IPS-18c (cell line): Measurements from ENCODE around the gene MEN1.
"Not testable (repeated sequence)": the region's sequence is repeated elsewhere in the genome, so short reads cannot be mapped to it uniquely, and the experiment has no call there.

Experiments
- H3K4me3 ChIP-seq: 2 replicates; pipeline ENCODE4 v1.7.0; 2013; ENCODE audit warnings: low read depth, mild to moderate bottlenecking, low read length, moderate library complexity; ENCODE audit not compliant: insufficient read depth
- H3K9me3 ChIP-seq: one replicate; pipeline ENCODE4 v1.6.1; 2013; ENCODE audit warnings: mild to moderate bottlenecking, low read length, moderate library complexity; ENCODE audit not compliant: control insufficient read depth, insufficient read depth

MEN1 gene

GRCh38 chr11:64848826-64849597 lies 38.7 kb upstream of the MEN1 start:
- no peak overlapping the region for H3K4me3 ChIP-seq
- no peaks in the 10 kb centered on the region for H3K9me3 ChIP-seq

- Histone ChIP-seq H3K9me3 (no peaks in the 10 kb centered on the region), H3K4me3 (no peak overlapping the region)
Observed at GRCh38 chr11:64848214-64848825, 38.0 kb upstream of the MEN1 start.

- H3K9me3 ChIP-seq = no peaks in the 10 kb centered on the region
- no peak overlapping the region for H3K4me3 ChIP-seq
Observed at GRCh38 chr11:64846998-64847666, 36.8 kb upstream of the MEN1 start.

- not testable (repeated sequence) for H3K4me3 ChIP-seq, H3K9me3 ChIP-seq
Observed at GRCh38 chr11:64845776-64846129, 35.4 kb upstream of the MEN1 start.

GRCh38 chr11:64845129-64845775 lies 34.9 kb upstream of the MEN1 start:
- Histone ChIP-seq H3K9me3 (no peaks in the 10 kb centered on the region), H3K4me3 (peak overlapping the region; percentile 74)

- no peaks in the 10 kb centered on the region for H3K9me3 ChIP-seq
- H3K4me3 ChIP-seq = peak within 1 kb of the TSS; percentile 74
Observed at GRCh38 chr11:64844330-64845128, 34.2 kb upstream of the MEN1 start, which contains the start of gene CDC42BPG. TSS of gene CDC42BPG (minus strand) at chr11:64844653. CDS start at chr11:64844569, 84 bp downstream.

GRCh38 chr11:64843686-64844329 lies 33.5 kb upstream of the MEN1 start:
- peak overlapping the region; percentile 74 for H3K4me3 ChIP-seq

GRCh38 chr11:64842851-64843685 lies 32.7 kb upstream of the MEN1 start:
- no peaks in the 10 kb centered on the region for H3K9me3 ChIP-seq
- peak overlapping the region; percentile 15; the same call in 1 of the 2 replicates for H3K4me3 ChIP-seq

More at GRCh38 chr11:64843686-64844329, 33.5 kb upstream of the MEN1 start:
- H3K9me3 ChIP-seq = no peaks in the 10 kb centered on the region

- peak overlapping the region; percentile 22; the same call in 1 of the 2 replicates for H3K4me3 ChIP-seq
Observed at GRCh38 chr11:64842366-64842759, 32.0 kb upstream of the MEN1 start.

GRCh38 chr11:64841592-64842365 lies 31.4 kb upstream of the MEN1 start:
- H3K4me3 ChIP-seq = no peak overlapping the region
- H3K9me3 ChIP-seq = no peaks in the 10 kb centered on the region

More at GRCh38 chr11:64842366-64842759, 32.0 kb upstream of the MEN1 start:
- H3K9me3 ChIP-seq = no peaks in the 10 kb centered on the region

- no peak overlapping the region for H3K4me3 ChIP-seq
- no peaks in the 10 kb centered on the region for H3K9me3 ChIP-seq
Observed at GRCh38 chr11:64839887-64840782, 29.8 kb upstream of the MEN1 start.

GRCh38 chr11:64839335-64839734 lies 29.0 kb upstream of the MEN1 start:
- no peaks in the 10 kb centered on the region for H3K9me3 ChIP-seq
- H3K4me3 ChIP-seq = no peak overlapping the region

- Histone ChIP-seq H3K4me3 (no peak overlapping the region), H3K9me3 (no peaks in the 10 kb centered on the region)
Observed at GRCh38 chr11:64838600-64839334, 28.4 kb upstream of the MEN1 start.
